GM13977 (cell line): Measurements from ENCODE around the gene KCNMB4.

ENCODE experiments used
- DNase-seq: peaks from one replicate; pipeline ENCODE4 v3.0.0; 2012; ENCODE audit warnings: low spot score
- CTCF ChIP-seq: IDR thresholded peaks from 2 replicates; pipeline ENCODE4 v1.5.1; 2012; ENCODE audit warnings: mild to moderate bottlenecking, control low read depth; ENCODE audit not compliant: insufficient read depth; ENCODE audit errors: extremely low read depth, missing control alignments
- in situ Hi-C: fragments of 300-500 bp; cut with MboI; formaldehyde crosslinking; loops from one replicate; pipeline ENCODE4 v1.12.0; 2022; ENCODE audit warnings: low sequenced_read_pairs, low pct_unique_long_range_greater_than_20kb, mixed read lengths, inconsistent platforms; ENCODE audit not compliant: unreplicated experiment

KCNMB4 gene

DNA sequence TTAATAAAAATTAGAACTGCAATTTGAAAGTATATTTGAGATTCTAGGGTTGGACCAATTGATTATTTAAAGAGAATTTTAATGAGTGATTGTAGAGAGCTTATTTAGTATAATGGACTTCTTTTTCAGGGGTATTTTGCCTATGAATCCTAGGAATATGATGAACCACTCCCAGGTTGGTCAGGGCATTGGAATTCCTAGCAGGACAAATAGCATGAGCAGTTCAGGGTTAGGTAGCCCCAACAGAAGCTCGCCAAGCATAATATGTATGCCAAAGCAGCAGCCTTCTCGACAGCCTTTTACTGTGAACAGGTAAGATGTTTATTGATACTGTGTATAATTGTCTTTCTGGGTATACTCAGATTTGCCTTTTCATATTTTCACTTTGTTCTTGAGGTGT is 35.9 kb upstream of the KCNMB4 start:
- in situ Hi-C loops, result no loop called here
- TF ChIP-seq CTCF, result no peak
- no peak for DNase-seq

GRCh38 chr12:70332236-70332635 is 33.9 kb upstream of the KCNMB4 start:
- in situ Hi-C loops, result no loop called here
- TF ChIP-seq CTCF, result no peak
- DNase-seq, result no peak

DNA sequence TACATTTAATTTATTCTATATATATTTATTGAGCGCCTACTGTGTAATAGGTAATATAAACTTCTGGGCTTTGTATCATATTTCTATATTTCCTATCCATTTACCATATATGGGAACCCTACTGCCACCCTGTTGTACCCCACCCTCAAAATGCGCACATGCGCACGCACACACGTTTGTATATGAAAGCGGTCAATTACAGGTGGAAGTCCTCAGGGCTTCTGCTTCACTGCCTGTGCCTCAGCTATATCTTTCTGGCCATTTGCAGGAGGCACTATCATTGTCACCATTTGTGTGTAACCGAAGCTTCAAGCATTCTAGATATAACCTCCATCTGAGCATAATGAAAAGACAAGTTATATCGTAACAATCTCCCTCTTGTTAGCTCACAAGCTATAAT is 31.3 kb upstream of the KCNMB4 start:
- in situ Hi-C loops, result no loop called here
- no peak for TF ChIP-seq CTCF
- no peak for DNase-seq

GRCh38 chr12:70338531-70338930 is 27.6 kb upstream of the KCNMB4 start:
- TF ChIP-seq CTCF, result no peak
- in situ Hi-C loops, result no loop called here
- no peak for DNase-seq

- no peak for TF ChIP-seq CTCF
- in situ Hi-C loops, result no loop called here
- no peak for DNase-seq
Observed at GRCh38 chr12:70351076-70351475, 15.0 kb upstream of the KCNMB4 start.

DNA sequence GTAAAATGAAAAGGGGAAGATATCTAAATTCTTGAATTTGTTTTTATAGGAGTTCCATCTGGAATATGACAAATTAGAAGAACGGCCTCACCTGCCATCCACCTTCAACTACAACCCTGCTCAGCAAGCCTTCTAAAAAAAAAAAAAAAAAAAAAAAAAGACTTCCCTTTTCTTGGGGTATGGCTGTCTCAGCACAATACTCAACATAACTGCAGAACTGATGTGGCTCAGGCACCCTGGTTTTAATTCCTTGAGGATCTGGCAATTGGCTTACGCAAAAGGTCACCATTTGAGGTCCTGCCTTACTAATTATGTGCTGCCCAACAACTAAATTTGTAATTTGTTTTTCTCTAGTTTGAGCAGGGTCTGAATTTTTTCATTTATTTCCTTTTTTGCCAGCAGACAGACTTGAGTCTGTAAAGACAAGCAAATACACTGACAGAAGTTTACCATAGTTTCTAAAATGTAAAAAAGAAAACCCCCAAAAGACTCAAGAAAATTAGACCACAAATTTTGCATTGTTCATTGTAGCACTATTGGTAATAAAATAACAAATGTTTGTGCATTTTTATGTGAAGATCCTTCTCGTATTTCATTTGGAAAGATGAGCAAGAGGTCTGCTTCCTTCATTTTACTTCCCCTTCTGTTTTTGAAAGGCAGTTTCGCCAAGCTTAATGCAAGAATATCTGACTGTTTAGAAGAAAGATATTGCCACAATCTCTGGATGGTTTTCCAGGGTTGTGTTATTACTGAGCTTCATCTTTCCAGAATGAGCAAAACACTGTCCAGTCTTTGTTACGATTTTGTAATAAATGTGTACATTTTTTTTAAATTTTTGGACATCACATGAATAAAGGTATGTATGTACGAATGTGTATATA is 12.1 kb upstream of the KCNMB4 start:
- no peak for DNase-seq
- in situ Hi-C loops, result no loop called here
- TF ChIP-seq CTCF, result no peak
